Stimulated activated naive CD4-positive, alpha-beta T cell (primary cell): ENCODE measurements around the gene TK2.

Experiments
- DNase-seq, 6 experiments: peaks; one replicate each; lab custom pipeline; 2025; lab: John Stamatoyannopoulos, UW

TK2 gene

DNA sequence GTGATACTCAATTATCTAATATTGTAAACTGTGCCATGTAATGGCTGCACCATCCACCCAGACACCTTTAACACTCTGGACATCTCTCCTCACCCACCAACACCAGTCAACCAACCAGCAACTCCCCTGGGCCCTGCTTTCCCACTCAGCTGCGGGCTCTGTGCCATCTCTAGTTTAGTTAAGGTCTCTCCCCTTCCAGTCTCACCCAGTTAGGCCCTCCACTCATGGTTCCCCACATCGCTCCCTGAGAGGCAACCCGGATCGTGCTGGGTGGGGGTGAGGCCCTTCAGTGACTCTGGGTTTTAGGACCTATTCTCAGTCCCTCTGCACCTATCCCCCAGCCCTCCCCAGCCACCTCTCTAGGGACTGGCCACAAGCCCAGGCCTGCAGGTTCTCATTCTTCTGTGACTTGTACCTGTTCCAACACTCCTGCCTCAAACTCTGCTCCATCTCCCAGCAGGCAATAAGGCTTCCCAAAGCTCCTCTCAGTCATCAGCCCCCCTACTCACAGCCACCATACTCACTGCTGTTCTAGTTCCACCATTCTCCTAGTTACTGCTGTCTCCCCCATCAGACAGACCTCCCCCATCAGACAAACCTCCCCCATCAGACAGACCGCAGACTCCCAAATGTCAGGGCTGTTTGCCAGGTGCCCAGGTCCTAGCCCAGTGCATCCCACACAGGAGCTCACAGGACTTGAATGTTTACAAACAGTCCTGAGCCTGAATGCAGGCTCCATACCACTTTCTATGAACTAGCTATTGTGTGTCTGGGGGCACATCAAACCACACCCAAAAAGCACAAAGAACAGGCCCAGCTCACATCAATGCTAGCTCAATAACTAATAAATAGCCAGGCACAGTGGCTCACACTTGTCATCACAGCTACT is 2.6 kb downstream of the TK2 start:
- DNase-seq: no peak

DNA sequence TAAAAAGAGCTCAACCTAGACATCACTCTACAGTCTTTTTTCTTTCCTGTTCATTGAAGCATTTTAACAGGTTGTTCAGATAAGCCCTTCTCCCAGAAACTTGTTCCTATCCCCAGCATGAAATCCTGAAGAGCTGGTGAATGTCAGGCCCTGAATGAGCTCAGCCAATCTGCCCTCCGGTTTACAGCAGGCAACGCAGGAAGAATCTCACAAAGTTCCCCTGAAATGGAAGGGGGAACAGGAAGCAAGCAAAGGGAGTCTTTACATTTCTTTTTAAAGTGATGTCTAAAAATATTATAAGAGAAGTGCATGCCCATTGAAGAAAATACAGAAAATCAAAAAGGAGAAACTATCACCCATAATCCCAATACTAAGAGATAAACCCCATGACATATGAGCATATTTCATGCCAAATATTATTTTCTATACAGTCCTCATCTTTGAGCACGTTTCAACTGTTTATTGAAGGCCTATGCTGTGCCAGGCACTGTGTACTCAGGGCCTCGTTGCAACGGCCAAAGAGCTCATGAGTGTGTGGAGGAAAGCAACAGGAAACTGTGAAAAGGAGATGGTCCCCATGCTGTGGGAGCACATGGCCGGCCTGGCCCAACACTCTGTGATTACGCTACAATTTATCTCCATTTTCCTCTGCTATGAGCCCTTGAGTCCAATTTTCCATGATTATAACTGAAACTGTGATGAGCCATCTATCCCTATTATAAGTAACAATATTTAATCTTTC is 5.7 kb downstream of the TK2 start:
- no peak for DNase-seq

DNA sequence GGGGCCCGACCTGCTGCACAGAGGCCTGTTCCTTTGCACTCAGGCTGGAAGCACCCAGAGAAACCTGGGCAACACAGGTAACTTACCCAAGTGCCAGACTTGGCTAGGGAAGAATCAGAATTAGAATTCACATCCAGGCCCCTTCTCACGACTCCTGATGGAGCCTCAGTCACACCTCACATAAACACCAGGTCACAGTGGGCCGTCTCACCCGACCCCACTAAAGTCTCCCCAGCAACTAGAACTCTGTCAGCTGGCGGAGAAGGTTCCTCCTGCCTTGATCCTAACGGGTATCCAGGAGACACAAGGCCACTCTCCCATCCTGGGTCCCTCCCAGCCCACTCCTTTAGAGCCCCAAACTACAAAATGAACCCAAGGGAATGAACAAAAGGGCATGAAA is 6.4 kb downstream of the TK2 start:
- DNase-seq: no peak

DNA sequence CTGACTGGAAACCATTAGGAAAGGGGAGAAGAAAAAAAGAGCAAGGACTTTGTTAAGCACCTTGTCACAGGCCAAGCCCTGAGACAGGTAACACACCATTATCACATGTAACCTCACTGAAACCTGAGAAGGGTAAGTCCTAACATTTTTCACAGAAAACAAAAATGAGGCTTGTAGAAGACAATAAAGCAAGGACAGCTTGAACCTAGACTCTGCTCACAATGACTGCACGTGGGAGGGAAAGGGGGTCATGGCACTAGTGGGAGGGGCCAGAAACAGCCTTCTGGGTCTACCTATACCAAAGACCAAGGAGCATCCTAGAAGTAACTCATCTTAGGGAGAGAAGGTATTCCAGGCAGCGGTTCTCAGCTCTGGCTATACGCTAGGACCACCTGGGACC is 7.5 kb downstream of the TK2 start:
- no peak for DNase-seq

DNA sequence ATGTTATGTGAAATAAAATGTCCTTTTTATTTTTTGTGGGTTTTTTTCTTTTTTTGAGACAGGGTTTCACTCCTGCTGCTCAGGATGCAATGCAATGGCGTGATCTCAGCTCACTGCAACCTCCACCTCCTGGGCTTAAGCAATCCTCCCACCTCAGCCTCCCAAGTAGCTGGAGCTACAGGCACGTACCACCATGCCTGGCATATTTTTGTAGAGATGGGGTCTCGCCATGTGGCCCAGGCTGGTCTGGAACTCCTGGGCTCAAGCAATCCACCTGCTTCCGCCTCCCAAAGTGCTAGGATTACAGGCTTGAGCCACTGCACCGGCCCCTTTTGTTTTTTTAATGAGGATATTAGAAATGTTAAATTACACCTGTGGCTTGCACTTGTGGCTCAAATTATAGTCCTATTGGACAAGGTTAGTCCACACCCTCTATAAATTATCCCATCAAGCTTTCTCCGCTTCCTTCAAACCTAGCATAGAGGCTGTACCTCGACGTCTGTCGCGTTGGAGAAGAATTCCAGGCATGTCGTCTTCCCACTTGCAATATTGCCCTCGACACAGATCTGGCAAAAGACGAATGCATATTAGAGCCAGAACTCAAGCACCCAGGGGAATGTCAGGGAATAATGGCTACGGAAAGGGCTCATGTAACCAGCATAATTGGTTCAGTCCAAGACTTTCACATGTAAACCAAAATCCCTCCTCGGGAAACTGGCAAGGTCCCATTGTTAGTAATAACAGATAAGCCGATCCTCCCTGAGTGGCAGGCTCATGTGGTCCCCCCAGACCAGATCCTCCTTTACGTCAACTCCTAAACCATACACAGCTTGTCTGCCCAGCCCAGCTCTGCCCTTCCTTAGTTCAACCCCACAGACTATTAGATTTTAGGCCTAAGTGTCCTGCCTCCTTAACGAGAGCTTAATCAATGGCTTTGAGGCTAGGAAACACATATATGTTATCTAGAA is 8.2 kb downstream of the TK2 start:
- DNase-seq: no peak

DNA sequence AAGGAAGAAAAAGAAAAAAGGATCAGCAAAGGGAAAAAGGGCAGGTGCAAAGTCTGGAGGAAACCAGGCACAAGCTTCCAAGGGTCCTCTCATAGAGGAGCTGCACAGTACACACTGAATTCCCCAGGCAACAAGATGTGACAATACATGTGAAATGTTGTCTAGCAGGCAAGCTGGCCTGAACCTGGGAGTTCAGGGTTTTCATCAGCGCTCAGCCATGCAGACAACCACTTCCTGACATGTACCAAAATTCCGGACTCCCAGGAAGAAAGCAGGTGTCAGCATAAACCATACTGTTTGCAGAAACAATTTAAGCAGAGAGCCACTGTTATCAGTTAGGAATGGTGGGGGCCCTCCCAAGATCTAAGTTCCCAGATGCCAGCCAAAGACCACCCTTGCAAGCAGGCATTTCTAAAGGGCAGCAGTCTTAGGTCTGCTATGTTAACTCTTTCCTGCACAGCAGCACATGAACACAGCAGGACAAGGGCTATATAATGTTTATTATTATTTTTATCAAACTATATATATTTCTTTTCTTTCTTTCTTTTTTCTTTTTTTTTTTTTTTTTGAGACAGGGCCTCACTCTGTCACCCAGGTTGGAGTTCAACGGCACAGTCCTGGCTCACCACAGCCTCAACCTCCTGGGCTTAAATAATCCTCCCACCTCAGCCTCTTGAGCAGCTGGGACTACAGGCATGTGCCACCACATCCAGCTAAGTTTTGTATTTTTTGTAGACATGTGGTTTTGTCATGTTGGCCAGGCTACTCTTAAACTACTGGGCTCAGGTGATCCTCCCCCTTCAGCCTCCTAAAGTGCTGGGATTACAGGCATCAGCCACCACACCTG is 10.1 kb downstream of the TK2 start:
- DNase-seq: no peak

DNA sequence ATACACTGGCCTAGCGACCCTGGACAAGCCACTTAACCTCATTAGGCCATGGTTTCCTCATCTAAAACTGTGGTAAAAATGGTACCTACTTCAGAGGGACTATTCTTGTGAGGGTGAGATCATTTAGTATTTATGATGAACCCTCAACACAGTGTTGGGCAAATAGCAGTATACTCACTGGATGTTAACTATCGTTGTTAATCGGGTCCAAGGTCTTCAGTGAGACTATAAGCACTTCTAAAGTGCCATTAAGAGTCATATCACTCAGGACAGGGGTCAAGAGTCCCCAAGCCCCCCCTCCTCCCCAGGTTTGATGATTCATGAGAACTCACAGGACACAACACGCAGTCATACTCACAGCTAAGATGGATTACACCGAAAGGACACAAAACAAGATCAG is 11.0 kb downstream of the TK2 start:
- no peak for DNase-seq

DNA sequence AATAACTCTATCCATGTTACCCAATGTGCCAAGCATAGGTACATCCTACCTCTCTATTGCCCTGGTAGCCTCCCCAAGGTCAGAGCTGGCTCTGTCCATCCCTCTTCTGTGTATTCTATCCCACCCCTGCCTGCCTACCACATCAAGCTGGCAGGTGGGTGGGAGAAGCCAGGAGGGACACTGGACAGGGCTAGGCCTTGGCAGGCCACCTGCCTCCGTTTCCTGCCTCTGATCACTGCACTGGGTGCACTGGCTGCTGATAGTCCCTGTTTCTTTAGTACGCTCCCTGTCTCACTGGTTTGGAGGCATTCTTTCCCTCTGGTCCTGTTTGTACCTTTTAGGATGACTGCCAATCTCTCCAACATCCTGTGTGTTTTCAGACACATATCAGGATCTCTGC is 12.7 kb downstream of the TK2 start:
- no peak for DNase-seq

DNA sequence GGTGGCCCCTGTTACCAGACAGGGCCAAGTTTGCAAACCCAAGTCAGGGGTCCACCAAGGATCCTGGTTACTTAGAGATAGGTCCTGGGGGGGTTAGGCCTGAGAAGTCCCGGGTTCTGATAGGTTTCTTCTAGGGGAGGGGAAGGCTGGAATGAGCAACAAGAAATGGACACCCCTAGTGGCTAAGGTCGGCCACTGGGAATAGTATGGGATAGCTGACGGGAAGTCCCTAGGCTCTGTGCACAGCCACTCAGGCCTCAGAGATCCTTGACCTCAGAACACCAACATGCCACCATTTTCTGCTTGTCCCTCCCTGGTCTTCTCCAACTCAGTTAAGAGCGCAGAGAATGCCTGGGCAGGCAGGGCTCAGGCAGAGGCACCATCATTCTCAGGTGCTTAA is 13.4 kb downstream of the TK2 start:
- no peak for DNase-seq

DNA sequence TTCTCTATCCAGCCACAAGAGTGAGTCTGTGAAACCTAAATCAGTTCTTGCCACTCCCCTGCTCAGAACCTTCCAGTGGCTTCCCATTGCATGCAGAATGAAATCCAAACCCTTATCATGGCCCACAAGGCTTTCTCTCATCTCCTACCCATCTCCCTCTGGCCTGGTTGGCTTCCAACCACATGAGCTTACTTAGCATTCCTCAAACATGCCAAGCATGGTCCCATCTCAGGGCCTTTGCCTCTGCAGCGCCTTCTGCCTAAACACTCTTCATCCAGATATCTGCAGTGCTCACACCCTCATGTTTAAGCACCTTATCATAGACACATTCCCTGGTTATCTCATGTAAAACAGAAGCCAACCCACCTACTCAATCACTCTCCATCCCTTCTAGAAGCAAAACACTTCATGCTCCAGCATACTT is 15.5 kb downstream of the TK2 start:
- DNase-seq: no peak

DNA sequence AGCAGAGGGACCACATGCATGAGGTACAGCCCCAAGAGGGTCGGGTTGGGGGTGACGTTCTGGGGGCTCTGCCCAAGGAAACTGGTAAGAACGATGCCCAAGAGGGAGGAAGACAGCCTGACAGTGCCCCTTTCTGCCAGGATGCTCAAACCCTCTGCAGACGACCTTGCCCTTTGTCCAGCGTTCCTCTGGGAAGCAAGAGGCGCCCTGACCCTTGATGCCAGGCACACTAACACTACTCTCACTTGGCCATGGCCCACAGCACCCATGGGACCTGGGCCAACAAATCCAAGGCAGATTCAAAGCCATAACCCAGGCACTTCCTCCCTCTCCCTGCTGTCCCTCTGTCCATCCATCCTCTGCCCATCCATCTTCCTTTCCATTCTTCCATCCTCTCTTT is 20.4 kb downstream of the TK2 start:
- no peak for DNase-seq

DNA sequence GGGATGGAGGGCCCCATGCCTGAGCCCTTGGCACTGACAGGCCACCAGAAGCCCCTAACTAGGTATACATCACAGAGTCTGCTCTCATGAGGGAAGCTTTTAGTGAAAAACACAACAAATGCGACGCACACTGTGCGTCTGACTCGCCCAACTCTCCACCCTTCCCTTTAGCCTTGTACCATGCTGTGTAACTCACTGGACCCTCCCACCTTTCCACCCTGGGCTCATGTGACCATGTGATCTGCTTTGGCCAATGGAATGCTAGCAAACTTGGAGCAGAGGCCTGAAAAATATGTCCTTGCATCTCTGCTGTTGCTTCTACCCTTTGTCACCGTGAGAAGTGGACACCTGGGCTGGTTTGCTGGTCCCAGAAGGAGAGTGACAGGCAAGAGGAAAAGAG is 21.6 kb downstream of the TK2 start:
- no peak for DNase-seq

DNA sequence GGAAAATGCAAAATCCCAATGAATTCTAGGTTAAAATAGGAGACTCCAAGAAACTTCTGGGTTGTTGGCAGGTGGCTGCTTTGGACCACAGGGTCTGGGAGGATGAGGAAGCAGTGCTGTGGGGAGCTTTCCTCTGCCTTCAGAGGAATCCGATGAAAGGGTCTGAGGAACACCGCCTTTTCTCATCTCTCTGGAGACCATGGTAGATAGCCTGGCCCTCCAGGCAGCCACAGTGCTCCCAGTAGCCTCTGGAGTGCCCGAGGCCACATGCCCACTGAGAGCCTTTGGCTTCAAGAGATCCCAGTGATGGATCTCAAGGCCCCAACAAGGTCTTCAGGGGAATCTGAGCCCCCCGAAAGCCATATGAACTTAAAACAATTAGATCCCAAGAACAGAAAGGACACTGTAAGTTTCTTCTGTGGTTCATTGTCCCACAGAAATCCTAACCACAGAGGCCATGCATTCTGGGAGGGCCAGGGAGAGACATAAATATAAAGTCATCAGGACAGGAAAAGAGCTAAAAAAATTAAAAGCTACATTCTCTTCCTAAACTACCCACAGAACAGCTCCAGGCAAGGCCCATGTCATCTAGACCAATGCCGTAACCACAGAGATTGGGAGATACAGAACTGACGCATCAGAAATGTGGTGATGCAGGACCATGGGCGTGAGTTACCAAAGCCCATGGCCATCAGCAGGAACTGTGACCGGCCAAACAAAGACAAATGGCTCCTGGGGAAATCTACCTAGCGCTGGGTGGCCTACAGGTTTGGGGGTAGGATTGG is 24.3 kb downstream of the TK2 start:
- DNase-seq: no peak

DNA sequence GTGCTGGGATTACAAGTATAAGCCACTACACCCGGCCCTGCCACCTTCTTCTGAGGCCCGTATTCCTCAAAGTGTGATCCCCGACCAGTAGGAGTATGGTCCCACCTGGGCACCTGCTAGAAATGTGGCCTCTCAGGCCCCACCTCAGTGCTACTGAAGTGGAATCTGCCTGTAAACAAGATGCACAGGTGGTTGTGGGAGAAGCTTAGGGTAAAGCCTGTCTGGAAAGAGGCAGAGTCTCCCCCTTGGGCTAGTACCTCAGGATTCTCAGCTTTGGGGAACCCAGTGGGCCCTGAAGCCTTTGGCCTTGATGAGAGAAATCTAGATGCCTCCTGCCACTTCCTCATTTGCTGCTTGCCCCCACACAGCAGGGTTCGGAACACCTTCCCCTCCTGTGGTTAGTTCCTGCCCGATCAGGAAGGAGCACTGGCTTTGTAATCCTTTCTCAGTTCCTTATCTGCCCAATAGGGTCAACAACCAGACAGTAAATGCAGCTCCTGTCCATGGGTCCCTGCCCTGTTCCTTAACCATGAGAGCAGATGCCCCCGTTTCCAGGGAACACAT is 25.2 kb downstream of the TK2 start:
- DNase-seq: peak in 1 of 6 experiments; percentile 20

DNA sequence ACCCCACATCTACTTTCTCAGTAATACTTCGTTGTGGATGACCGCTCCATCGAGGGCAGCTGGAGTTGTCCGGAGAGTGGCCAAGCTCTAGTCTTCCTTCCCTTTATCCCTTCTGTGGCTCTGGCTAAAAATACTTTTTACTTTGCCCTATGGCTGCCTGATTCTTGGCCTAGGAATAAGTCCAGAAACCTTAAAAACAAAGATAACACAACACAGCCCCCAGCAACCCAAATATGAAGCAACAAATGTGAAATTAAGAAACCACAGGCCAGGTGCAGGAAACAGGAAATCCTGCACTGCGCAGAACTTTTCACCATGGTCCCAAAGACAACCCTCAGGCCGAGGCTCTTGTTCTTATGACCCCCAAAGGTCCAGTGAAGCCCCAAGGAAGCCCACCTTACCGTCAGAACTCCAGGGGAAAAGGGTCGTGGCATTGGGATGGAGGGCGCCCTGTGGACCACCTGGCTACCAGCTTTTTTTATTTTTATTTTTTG is 26.0 kb downstream of the TK2 start:
- peak in 3 of 6 experiments; percentile 56 to 67 (median 60) for DNase-seq

DNA sequence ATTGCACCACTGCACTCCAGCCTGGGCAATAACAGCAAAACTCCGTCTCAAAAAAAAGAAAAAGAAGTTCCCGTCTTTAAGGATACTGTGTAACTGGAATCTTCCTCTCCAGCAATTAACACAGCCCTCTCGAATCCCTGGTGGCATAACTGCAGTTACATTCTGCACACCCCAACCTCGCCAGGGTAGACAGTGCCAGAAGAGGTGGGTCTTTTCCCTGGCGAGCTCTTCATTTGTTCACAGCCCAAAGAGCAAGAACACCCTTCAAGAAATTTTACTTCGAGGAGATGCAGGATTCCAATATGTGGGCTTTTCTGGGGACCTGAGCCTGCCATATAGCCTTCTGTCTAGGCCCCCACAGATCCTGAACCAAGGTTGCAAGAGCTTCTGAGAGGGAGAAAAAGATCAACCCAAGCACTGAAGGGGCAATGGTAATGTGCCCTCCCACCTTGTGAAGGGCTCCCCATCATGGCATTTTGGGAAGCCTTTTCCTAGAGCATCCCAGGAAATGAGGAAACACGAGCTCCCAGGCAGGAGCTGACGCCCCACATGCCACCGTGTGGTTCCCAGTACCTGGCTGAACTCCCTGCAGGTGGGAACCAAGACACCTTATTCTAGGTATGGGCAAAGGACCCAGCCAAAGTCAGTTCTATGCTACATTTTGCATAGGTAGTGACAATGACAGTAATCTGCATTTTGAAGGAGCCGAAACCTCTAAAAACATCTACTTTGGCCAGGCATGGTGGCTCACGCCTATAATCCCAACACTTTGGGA is 26.9 kb downstream of the TK2 start:
- DNase-seq: no peak

DNA sequence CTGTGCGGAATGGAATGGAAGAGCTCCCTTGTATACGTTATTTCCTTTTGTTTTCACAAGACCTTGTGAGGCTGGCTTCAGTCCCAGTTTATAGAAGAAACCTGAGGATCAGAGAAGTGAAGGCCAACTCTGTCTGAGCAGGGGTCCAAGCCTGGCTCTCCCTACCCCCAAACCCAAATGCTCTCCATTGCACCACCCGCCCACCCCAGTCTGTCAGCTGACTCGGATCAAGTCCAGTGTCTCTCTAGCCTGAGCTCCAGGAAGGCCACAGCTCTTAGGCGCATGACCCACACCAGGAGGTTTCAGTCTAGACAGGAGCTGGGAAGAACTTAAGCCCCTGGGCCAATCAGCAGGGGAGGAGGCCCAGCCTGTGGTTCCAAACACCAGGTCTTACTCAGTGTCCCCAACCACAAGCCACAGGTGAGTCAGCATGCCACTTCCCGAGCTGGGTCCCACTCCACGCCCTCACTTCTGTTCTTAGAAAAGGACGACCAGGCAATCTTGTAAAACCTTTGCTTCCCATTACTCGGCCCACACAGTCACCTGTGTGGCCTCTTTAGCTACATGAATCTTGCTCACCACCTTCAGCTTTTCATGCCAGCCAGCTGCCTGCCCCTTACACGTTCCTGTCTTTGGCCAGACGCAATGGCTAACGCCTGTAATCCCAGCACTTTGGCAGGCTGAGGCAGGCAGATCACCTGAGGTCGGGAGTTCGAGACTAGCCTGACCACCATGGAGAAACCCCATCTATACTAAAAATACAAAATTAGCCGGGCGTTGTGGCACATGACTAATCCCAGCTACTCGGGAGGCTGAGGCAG is 27.8 kb downstream of the TK2 start:
- DNase-seq: peak; percentile 10 to 39 (median 23)

DNA sequence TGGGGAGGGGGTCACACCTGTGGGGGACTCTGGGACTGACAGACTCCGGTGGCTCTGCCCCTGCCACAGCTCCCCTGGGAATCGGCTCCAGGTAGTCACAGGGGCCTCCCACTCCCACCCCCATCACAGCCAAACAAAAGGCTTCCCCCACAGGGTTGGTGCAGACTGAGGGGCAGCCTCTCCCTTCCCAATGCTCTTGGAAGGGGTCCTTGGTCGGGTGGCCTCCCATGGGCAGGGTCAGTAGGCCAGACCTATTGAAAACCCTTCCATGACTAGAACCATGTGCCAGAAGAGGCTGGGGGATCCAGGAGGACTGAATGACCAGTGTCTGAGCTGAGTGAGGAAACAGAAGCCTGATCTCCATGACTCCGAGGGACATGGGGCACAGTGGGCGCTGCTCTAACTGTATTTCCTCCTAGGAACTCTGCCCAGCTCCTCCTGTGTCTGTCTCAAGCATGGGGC is 28.6 kb downstream of the TK2 start:
- DNase-seq: no peak
